Measurements from ENCODE around the gene GALNT18. TPM values are rescaled to one million over a fixed set of nuclear protein-coding genes. Genes with fewer than 3 reads are reported as not detected.

GALNT18 gene
- total RNA-seq, 2 experiments from 2014 or later = not detected

DNA sequence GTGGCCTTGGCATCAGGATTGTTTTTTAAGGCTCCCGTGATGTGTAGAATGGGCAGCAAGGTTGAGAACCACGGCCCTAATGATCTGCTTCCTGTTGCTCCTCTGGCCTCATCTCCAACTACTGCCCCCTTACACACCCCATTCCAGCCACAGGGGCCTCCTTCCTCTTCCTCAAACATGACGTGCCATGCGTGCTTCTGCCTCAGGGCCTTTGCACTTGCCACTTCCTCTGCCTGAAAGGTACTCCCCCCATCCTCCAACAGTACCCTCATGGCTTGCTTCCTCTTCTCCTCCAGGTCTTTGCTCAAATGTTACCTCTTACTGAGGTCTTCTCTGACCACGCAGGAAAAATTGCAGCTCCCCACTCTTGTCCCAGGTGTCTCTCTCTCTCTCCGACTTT is 174.8 kb downstream of the GALNT18 start:
- CTCF ChIA-PET (ENCODE audit: unreplicated experiment) = no interaction called here
- Histone ChIP-seq H3K4me3 (ENCODE audit: low read depth, low read length, poor library complexity, severe bottlenecking) (no peak overlapping the region), H3K36me3 (ENCODE audit: insufficient read depth, low read length) (no peaks in the 10 kb centered on the region), H3K9me2 (ENCODE audit: insufficient read depth, low read length) (no peaks in the 10 kb centered on the region), H3K79me2 (ENCODE audit: insufficient read depth, low read depth, low read length) (no peaks in the 10 kb centered on the region), H3K27ac (ENCODE audit: low read depth, low read length, poor library complexity, severe bottlenecking) (no peak overlapping the region), H2AFZ (ENCODE audit: low read length) (no peak overlapping the region), H3K9me3 (ENCODE audit: low read length) (no peaks in the 10 kb centered on the region), H3K4me2 (ENCODE audit: low read length) (no peak overlapping the region), H4K20me1 (ENCODE audit: insufficient read depth, low read length) (no peaks in the 10 kb centered on the region), H3K4me1 (ENCODE audit: insufficient read depth, low read length, poor library complexity, severe bottlenecking) (no peaks in the 10 kb centered on the region)
- TF ChIP-seq, protein P1, sequence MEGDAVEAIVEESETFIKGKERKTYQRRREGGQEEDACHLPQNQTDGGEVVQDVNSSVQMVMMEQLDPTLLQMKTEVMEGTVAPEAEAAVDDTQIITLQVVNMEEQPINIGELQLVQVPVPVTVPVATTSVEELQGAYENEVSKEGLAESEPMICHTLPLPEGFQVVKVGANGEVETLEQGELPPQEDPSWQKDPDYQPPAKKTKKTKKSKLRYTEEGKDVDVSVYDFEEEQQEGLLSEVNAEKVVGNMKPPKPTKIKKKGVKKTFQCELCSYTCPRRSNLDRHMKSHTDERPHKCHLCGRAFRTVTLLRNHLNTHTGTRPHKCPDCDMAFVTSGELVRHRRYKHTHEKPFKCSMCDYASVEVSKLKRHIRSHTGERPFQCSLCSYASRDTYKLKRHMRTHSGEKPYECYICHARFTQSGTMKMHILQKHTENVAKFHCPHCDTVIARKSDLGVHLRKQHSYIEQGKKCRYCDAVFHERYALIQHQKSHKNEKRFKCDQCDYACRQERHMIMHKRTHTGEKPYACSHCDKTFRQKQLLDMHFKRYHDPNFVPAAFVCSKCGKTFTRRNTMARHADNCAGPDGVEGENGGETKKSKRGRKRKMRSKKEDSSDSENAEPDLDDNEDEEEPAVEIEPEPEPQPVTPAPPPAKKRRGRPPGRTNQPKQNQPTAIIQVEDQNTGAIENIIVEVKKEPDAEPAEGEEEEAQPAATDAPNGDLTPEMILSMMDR (conservative IDR thresholded peaks at IDR 0.05; ENCODE audit: low read length) = no peak
- TF ChIP-seq EZH2phosphoT487 (IDR thresholded peaks at IDR 0.05; ENCODE audit: borderline replicate concordance, low read depth, low read length) = no peak
- DNase-seq (ENCODE audit: low spot score) = no peak
- POLR2A ChIA-PET = interaction anchor here (0.5 kb wide), 1 partner anchor 188 kb away, joined by 3 read pairs; no protein-coding TSS in a partner anchor
- intact Hi-C loops (cut with micrococcal nuclease; ENCODE audit: unreplicated experiment) = no loop called here
- BruUV-seq (replicated peaks) = no TSS peak

DNA sequence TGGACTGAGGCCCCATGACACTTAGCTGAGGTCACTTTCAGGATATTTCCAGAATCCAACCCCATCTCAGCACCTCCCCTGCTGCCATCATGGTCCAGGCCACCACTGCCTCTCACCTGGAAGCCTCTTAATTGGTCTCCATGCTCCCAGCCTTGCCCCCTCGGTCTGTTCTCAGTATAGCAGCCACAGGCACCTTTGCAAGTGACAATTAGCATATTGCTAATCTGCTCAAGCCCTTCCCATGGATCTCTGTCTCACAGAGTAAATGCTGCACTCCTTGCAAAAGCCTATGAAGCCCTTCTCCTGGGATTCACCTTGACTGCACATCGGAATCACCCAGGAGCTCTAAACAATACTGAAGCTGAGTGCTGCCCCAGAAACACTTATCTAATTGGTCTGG is 175.2 kb downstream of the GALNT18 start:
- POLR2A ChIA-PET = no interaction called here
- no peaks in the 10 kb centered on the region for H3K4me1 ChIP-seq (ENCODE audit: insufficient read depth, low read length, poor library complexity, severe bottlenecking)
- no peaks in the 10 kb centered on the region for H4K20me1 ChIP-seq (ENCODE audit: insufficient read depth, low read length)
- intact Hi-C loops (cut with micrococcal nuclease; ENCODE audit: unreplicated experiment) = no loop called here
- H3K4me3 ChIP-seq (ENCODE audit: low read depth, low read length, poor library complexity, severe bottlenecking) = no peak overlapping the region
- CTCF ChIA-PET (ENCODE audit: unreplicated experiment) = no interaction called here
- H3K9me2 ChIP-seq (ENCODE audit: insufficient read depth, low read length) = no peaks in the 10 kb centered on the region
- no peak overlapping the region for H3K27ac ChIP-seq (ENCODE audit: low read depth, low read length, poor library complexity, severe bottlenecking)
- no TSS peak for BruUV-seq (replicated peaks)
- H2AFZ ChIP-seq (ENCODE audit: low read length) = no peak overlapping the region
- no peak for DNase-seq (ENCODE audit: low spot score)
- TF ChIP-seq EZH2phosphoT487 (IDR thresholded peaks at IDR 0.05; ENCODE audit: borderline replicate concordance, low read depth, low read length) = no peak
- TF ChIP-seq, protein P1 (conservative IDR thresholded peaks at IDR 0.05; ENCODE audit: low read length) = no peak
- H3K9me3 ChIP-seq (ENCODE audit: low read length) = no peaks in the 10 kb centered on the region
- H3K36me3 ChIP-seq (ENCODE audit: insufficient read depth, low read length) = no peaks in the 10 kb centered on the region
- no peaks in the 10 kb centered on the region for H3K79me2 ChIP-seq (ENCODE audit: insufficient read depth, low read depth, low read length)
- no peak overlapping the region for H3K4me2 ChIP-seq (ENCODE audit: low read length)

DNA sequence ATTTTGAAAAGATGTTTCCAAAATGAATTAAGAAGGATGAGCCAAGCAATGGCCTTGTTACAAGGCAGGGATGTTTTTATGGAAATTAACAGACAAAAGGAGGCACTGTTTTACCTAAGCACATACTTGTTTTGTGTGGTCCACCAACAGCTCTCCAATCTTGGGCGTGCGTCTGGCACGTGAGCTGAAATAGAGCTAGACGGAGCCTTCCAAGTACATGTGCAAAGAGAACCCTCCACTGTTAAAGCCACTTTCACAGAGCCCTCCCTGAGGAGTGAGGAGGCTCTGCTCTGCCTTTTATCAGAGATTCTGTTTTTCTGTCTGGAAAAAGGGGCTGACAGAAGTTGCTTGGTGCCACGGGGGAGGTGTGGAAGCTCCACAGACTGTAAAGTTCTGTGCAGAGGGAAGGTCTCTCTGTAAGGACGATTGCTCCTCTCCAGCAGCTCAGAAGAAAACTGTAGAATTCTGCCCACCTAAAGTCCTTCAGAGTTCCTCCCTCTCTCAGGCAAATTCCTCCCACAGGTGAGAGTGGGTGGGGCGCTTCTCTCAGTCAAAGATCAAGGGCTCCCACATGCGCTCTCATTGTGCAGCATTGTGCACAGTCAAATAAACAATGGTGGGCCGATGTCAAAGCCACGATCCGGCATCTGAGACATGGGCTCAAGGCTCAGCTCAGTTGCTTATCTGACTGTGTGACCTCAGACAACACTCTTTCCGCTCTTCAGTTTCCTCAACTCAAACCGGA is 176.2 kb downstream of the GALNT18 start:
- Histone ChIP-seq H4K20me1 (ENCODE audit: insufficient read depth, low read length) (no peaks in the 10 kb centered on the region), H3K4me2 (ENCODE audit: low read length) (no peak overlapping the region), H3K9me3 (ENCODE audit: low read length) (no peaks in the 10 kb centered on the region), H3K9me2 (ENCODE audit: insufficient read depth, low read length) (no peaks in the 10 kb centered on the region), H3K36me3 (ENCODE audit: insufficient read depth, low read length) (no peaks in the 10 kb centered on the region), H3K4me1 (ENCODE audit: insufficient read depth, low read length, poor library complexity, severe bottlenecking) (no peaks in the 10 kb centered on the region), H3K27ac (ENCODE audit: low read depth, low read length, poor library complexity, severe bottlenecking) (no peak overlapping the region), H3K79me2 (ENCODE audit: insufficient read depth, low read depth, low read length) (no peaks in the 10 kb centered on the region), H3K4me3 (ENCODE audit: low read depth, low read length, poor library complexity, severe bottlenecking) (no peak overlapping the region), H2AFZ (ENCODE audit: low read length) (no peak overlapping the region)
- intact Hi-C loops (cut with micrococcal nuclease; ENCODE audit: unreplicated experiment) = no loop called here
- BruUV-seq (replicated peaks) = no TSS peak
- DNase-seq (ENCODE audit: low spot score) = no peak
- ChIA-PET CTCF (ENCODE audit: unreplicated experiment) (interaction anchor here (0.6 kb wide), 1 partner anchor 143 kb away, joined by 3 read pairs; no protein-coding TSS in a partner anchor), POLR2A (no interaction called here)
- no peak for TF ChIP-seq EZH2phosphoT487 (IDR thresholded peaks at IDR 0.05; ENCODE audit: borderline replicate concordance, low read depth, low read length)
- TF ChIP-seq, protein P1 (conservative IDR thresholded peaks at IDR 0.05; ENCODE audit: low read length) = no peak

Measured in OCI-LY7 (cell line).